HG03571 (cell line): ENCODE measurements around the gene YIPF1.
"Not testable (repeated sequence)": the region's sequence is repeated elsewhere in the genome, so short reads cannot be mapped to it uniquely, and the experiment has no call there.

Experiments
- ATAC-seq: cut with Tn5 transposase; IDR thresholded peaks from one replicate; pipeline ENCODE4 v1.9.1; 2021; ENCODE audit not compliant: unreplicated experiment

Gene YIPF1

DNA sequence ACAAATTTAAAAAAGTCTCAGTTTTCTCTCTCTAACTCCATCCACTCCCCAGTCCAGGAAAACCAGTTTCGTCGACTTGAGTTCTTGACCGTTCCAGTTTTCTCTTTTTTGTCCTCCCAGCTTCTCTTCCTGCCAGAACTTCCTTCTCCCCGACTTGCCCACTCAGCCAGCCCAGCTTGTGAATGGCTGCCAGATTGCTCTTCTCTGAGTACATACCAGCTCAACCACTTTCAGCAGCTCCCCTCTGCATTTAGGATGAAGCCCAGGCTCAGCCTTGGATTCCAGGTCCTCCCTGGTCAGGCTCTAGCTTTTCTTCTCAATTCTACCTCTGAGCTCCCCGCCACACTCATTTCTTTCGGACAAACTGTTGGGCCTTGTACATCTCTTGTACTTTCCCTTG is 5.8 kb upstream of the YIPF1 start:
- ATAC-seq: no peak

DNA sequence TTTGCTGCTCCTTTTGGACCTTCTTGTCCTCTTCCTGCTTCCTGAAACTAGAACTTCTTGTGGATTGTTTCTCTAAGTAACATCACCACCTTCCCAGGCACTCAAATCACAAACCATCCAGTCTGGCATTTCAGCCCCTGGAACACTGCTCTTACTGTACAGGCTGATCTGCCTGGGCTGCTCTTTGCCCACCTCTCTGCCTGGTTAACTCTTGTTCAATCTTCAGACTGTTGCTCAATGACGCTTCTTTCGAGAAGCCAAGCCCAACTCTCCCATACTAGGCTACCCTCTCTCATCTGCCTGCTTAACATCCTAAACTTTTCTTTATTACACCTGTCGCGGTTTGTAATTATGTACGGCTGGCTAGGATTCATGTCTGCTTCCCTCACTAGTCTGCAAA is 5.0 kb upstream of the YIPF1 start:
- ATAC-seq: no peak

DNA sequence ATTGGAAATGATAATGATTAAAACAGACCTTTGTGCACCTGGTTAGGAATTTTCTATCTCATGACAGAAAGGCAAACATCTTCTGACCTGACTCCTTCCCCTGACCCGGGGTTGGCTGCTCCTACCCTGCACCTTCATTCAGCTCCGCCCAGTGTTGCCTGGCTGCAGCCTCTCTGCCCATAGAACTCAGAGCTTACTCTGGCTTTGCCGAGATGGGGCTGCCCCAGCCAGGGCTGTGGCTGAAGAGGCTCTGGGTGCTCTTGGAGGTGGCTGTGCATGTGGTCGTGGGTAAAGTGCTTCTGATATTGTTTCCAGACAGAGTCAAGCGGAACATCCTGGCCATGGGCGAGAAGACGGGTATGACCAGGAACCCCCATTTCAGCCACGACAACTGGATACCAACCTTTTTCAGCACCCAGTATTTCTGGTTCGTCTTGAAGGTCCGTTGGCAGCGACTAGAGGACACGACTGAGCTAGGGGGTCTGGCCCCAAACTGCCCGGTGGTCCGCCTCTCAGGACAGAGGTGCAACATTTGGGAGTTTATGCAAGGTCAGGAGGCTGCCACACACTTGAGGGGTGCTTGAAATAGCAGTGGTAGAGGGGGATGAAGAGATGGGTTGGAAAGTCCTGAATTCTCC is 4.5 kb upstream of the YIPF1 start, which contains the start of gene DIO1:
Gene DIO1, plus strand, starts transcription at position 189 of the 638 bp plus-strand sequence. Its CDS starts 24 bp downstream, at position 213.
- no peak for ATAC-seq

DNA sequence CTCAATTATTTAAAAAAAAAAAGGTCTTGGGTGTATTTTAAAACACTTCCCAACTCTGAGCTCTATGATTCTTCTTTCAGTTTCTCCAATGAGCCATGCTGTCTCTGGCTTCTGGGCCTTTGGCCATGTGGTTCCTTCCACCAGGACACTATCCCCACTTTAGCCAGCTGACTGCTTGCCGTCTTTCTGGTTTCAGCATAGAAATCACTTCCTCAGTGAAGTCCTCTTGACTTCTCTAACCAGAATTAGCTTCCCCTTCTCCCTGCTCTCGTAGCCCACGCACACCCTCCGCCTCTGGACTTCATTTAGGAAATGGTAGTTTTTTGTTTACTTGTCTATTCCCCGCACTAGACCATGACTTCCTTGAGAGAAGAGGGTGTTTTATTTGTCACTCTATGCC is 3.3 kb upstream of the YIPF1 start:
- no peak for ATAC-seq

DNA sequence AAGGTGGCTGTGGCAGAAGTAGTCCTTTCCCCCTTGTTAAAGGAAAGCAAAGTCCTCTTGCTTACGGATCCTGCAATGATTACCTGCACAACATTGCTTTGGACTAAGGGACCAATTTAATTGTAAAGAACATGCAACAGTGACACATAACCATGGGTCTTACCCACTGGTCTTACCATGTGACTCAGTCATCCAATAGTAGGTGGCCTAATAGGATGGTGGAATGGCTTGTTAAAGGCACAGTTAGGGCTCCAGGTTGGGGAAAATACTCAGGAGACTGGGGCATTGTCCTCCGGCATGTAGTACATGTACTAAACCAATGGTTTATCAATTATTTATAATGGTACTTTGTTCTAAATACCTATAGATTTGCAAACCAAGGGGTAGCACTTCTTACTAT is 2.1 kb upstream of the YIPF1 start:
- ATAC-seq: no peak

DNA sequence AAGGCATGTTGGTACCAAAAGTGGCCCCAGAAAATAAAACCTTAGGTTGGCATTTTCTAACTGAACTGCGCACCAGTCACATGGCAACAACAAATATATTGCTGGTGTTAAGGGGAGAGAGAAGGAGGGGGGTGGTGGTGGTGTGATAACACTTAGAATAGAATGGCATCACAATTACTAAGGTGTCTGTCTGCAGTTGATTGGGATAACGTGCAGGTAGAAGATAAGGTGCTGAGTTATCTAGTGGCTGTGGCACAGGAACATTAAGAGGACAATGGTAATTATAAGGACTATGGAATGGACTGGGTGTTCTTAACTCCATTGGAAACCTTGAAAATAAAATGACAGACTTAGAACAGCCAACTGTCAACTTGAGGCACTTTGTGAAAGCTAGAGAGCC is 1.4 kb upstream of the YIPF1 start:
- no peak for ATAC-seq

DNA sequence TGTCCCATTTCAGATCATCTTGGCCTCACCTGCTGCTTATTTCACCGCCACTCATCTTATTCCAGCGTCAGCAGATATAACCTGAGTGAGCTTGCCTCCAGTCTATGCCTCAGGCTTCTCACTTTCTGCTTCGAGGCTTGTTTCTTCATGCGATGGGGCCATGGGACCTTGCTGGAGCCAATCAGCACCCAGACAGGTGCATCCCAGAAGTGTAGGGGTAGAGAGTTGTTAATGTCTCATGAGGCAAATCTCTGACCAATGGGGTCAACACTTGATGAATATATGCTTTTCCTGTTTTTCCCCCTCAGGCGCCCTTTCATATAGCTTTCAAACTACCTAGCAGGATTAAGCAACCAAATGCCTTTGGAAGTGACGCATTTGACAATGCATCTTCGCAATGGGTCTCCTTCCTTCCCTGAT is 935 bp upstream of the YIPF1 start:
- ATAC-seq: no peak

DNA sequence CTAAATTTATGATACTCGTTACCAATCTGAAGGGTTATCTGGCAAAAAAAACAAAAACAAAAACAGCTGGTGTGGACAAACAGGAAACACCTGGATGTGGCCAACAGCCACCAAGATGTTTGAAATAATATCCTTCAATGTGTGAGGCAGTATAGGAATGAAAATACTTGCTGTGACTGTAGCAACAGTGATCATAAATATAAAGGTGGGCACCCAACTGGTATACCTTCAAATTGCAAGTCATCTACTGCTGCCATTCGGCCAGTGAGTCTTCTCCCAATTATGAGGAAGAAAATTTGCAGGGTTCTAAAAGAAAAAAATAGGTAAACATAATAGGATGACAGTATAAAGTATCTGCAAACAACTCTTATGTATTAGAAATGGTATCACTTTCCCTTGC is 916 bp downstream of the YIPF1 start:
- ATAC-seq: no peak

DNA sequence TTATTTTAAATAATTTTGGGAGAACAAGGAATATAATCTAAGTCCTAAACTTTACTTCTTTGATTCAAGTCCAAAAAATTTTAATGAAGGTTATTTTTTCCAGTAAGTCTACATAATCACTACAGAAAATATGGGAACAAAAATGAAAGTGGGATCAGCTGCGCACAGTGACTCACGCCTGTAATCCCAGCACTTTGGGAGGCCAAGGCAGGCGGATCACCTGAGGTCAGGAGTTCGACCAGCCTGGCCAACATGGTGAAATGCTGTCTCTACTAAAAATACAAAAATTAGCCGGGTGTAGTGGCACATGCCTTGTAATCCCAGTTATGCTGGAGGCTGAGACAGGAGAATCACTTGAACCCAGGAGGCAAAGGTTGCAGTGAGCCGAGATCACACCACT is 6.0 kb downstream of the YIPF1 start:
- ATAC-seq: not testable (repeated sequence)

DNA sequence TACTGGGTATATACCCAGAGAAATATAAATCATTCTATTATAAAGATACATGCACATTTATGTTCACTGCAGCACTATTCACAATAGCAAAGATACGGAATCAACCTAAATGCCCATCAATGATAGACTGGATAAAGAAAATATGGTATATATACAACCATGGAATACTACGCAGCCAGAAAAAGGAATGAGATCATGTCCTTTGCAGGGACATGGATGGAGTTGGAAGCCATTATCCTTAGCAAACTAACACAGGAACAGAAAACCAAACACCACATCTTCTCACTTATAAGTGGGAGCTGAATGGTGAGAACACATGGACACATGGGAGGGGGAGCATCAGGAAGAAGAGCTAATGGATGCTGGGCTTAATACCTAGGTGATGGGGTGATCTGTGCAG is 7.7 kb downstream of the YIPF1 start:
- ATAC-seq: not testable (repeated sequence)

DNA sequence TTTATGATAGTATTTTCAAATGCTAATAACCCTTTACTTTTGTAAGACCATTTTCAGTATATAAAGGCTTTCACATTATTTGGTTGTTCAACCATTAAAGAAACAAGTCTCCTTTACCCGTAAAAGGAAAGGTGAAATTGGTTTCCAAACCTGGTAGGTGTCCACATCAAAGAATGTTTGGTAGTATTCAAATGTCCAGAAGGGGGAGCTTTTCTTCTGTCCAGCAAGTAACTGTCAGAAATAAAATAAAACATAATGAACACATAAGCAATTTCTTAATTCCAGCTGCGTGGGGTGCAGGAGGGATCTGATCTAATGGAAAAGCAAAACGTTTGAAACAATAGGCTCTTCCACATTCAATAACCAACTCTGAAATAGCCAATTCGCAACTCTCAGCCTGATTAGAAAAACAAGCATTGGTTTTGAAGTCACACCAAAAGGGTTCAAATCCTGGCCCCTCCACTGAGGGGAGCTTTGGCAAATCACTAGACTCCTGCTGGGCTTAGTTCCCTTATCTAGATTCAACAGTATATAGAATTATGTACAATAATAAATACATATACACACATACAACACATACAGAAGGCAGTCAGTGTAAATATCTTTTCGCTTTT is 11.0 kb downstream of the YIPF1 start:
- ATAC-seq: no peak

DNA sequence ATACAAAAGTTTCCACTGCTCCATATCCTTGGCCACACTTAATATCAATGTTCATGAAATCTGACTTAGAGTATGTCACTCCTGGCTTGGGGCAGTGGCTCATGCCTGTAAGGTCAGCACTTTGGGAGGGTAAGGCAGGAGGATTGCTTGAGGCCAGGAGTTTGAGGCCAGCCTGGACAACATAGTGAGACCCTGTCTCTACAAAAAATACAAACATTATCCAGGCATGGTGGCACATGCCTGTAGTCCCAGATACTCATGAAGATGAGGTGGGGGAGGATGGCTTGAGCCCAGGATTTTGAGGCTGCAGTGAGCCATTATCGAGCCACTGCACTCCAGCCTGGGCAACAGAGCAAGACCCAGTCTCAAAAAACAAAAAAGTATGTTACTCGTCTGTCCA is 14.4 kb downstream of the YIPF1 start:
- ATAC-seq: not testable (repeated sequence)

DNA sequence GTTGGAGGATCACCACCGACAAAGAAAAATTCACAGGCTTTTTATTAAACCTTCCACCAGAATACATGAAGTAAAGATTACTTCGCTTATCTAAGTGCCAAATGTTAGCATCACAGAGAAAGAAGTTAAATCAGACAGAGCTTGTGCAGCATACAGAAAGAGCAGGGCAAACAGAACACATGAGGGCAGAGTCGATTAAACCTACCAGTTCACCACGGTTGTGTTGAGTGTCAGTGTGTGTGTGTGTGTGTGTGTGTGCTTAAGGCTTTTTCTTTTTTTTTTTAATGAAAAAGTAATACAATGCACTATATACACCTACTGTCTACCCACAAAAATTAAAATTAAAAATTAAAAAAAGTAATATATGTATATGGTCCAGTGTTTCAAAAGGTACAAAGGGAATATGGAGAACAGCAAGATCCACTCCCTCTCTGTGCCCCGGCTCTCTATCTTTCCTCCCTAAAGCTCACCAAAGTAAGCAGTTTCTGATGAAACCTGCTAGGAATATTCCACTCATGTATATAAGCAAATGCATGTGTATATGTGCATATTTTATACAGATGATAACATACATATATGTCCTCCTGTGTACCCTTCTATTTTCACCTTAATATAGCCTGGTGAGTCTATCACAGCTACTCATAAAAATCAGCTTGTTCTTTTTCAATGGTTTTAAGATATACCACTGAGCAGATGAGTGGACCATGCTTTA is 17.7 kb downstream of the YIPF1 start:
- ATAC-seq: no peak

DNA sequence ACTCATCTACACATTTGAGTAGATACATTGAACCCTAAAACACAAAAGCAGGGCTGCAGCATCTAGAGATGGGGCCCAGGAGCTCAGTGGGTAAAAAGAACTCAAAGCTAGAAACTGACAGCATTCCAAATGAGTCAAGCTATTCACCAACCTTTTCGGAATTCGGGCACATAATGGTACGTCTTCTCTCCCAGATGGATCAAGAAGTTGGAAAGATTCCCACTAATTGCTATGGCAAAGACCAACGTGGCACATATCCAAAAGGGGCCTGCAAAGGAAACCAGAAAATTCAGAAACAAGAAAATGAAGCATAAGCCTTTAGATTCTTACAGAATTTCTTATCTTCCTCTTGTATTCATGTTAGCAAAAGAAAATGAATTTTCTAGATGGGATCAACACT is 18.4 kb downstream of the YIPF1 start:
- ATAC-seq: no peak

DNA sequence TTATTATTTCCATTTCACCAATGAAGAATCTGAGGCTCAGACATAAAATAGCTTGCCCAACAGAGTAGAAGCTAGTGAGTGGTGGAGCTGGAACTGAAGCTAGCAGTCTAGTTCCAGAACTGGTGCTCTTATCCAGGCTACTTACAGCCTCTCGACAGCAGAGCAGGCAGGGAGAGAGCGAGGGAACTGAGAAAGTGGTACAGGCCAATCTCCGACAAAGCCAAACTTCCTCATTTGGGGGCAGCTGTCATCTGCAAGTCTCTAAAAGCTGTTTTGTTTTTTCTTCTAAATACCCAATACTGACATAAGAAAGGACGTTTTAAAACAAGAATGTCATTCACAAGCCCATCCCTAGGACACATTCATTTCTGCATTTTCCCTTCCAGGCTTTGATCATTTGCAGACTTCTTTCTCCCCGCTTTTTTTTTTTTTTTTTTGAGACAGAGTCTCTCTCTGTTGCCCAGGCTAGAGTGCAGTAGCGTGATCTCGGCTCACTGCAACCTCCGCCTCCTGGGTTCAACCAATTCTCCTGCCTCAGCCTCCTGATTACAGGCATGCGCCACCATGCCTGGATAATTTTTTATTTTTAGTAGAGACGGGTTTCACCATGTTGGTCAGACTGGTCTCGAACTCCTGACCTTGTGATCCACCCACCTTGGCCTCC is 20.0 kb downstream of the YIPF1 start:
- ATAC-seq: no peak

DNA sequence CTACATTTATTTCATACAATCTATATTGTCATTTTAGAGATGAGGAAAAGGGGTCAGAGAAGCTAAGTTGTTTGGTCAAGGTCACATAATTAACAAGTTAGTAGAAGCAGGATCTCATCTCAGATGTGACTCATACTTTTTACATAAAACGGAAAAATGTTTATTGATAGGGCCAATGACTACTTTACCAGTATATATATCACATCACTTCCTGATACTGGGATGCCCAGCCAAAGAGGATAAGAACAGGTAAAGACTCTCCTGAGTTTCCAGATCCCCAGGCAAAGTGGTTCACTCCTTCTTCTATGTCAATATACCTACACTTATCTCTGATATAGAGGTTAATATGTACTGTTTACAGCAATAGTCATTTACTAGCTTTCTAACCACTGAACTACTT is 21.0 kb downstream of the YIPF1 start:
- no peak for ATAC-seq

DNA sequence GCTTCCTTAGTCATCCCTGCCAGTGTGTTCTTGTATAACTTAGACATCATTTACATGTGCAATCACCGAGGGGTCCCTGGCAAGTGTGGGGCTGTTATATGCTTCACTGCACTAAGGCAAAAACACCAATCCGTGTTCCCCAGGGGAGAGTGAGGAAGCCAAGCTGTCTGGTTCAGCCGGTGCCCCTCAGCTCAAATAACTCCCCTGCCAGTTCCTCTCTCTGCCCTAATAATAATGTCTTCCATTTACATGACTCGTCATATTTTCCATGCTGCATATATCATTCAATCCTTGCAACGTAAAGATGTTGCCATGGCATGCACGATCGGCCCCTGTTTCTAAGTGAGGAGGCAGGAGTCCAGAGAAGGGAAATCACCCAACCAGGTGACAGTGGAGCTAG is 27.1 kb downstream of the YIPF1 start:
- ATAC-seq: no peak

DNA sequence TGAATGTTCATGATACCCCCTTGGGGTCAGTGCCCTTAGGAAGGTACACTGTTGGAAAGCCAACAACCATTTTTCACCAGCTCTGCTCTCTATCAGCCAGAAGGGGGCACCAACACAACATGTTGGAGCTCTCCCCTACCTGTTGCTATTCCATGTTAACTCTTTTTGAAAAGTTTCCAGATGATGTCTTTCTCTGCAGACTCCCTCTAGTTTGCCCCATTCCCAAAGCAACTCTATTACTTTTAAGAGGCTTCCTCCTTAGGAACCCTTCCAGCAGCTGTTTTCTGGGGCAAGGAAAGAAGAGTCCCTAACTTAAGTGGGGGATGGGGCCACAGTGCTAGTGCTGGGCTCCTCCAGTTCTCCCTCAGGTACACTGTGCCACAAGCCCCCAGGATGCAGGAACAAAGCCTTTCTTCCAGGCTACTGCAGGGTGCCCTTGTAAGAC is 28.6 kb downstream of the YIPF1 start:
- no peak for ATAC-seq

DNA sequence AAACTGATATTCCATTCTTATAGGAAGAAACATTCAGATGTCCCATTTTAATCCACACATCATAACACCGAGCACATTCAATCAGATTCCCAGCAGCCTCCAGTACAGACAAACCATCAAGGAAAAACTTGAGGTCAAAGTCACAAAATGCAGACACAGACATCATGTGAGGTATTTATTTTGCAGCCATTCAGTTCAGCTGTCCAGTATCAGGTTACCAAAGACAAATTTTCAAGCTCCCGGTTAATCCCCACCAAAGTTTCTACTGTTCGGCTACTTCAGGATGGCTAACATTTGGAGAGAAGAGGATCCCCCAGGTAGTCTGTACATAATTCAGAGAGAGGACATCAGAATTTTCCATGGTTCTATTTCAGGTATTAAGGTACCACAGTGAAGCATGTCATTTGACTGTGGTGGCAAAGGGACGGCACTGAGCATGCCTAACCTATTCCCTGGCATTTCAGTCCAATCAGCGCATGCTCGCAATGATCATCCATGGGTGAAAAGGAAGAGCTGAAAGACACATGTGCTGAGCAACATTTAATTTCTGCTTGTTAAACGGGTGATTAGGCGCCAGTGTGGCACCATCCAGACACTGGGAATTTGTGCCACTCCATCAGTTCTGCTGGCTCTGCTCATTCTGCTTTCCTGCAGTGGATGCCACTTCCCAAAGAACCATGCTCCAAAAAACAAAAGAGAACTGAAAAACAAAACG is 37.9 kb downstream of the YIPF1 start:
- ATAC-seq: no peak

DNA sequence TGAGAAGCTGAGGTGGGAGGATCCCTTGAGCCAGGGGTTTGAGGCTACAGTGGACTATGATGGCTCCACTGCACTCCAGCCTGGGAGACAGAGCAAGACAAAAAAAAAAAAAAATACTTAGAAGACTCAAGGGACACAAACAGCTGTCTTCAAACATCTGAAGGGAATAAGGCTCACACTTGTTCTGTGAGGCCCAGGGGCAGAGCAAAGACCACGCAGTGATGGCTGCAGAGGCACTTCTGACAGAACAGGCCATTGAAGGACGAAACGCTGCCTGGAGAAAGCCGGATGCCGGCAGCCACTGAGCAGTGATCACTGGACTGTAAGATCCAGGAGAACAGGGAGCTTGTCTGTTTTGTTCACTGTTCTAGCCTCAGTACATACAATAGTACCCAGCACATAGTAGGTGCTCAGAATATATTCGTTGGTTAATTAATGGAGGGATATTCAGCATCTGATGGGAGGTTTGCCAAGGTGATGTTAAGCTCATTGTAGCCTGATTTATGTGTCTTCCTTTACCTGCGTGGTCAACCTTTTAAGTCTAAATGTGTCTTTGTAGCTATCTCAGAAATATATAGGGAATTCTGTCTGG is 39.4 kb downstream of the YIPF1 start:
- ATAC-seq: no peak

DNA sequence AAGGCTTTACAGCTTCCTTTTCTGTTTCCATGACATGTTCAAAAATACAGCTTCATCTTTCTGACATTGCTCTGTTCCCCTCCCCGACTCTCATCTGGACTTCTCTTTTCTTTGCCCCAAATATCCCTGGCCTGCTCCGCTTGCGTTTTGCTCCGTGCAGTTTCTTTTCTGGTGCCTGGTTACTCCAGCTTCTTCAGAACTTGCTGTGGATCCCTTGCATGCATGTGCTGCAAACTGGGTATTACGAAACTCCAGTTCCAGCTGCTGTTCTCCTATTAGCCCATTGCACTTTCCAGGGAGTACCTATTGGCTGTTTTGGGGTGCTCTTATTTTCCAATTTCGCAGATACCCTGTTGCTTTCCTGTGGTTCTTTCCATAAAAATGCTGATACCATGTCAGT is 41.6 kb downstream of the YIPF1 start:
- ATAC-seq: no peak
